GM19324 (cell line): ENCODE measurements around the gene PODN.

Experiments used
- ATAC-seq: cut with Tn5 transposase; IDR thresholded peaks from one replicate; pipeline ENCODE4 v1.9.1; 2021; ENCODE audit warnings: mild to moderate bottlenecking, moderate library complexity; ENCODE audit not compliant: unreplicated experiment, low FRiP score

The PODN gene

DNA sequence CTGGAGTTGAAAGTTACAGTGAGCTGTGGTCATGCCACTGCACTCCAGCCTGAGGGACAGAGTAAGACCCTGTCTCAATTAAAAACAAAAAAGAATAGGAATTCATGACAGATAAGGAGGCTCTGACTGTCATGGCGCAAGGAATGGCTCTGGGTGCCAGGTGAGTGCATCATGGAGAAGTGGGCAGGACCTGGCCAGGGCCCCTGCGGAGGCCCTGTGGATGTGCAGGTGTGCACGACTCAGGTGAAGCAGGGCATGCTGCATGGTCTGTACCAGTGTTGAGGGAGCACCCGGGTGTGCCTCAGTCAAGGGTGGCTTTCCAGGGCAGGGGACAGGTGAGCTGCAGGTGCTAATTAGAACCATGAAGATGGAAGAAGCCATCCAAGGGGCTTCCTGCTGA is 66.4 kb downstream of the PODN start:
- no peak for ATAC-seq

DNA sequence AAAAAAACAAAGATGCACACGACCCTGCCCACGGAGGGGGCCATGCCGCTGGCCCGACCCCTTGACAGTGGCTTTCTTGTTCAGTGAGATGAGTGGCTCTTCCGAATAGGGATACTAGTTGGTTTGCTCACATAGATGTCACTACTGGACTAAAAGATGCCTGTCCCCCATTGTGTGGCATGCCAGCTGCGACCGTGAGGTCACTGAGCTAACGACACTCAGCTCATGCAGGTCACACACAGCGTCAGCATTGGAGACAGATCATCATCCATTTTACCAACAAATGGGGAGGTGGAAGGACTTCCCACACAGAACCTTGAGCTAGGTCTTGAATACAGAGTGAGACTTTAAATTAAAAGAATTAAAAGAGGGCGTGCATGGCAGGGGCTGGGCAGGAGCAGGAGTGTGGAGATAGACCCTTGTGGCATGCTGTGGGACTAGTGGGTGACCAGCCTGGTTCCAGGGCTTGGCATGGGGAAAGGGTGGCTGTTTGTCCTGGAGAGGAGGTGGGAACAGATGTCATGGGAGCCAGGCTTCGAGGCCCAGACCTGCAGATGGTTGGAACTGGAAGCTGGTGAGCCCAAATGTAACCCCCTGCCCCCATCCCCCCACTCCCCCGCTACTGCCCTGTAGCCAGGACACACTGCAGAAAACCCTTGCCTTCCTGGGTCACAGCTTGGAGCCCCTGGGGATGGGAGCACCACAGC is 68.0 kb downstream of the PODN start:
- no peak for ATAC-seq

- no peak for ATAC-seq
Measured at GRCh38 chr1:53130598-53130877, 68.5 kb downstream of the PODN start.

GRCh38 chr1:53130878-53131589 is 69.0 kb downstream of the PODN start:
- ATAC-seq, result no peak

- no peak for ATAC-seq
Measured at GRCh38 chr1:53131590-53131938, 69.6 kb downstream of the PODN start.

- ATAC-seq, result no peak
Measured at GRCh38 chr1:53132176-53132575, 70.2 kb downstream of the PODN start.

DNA sequence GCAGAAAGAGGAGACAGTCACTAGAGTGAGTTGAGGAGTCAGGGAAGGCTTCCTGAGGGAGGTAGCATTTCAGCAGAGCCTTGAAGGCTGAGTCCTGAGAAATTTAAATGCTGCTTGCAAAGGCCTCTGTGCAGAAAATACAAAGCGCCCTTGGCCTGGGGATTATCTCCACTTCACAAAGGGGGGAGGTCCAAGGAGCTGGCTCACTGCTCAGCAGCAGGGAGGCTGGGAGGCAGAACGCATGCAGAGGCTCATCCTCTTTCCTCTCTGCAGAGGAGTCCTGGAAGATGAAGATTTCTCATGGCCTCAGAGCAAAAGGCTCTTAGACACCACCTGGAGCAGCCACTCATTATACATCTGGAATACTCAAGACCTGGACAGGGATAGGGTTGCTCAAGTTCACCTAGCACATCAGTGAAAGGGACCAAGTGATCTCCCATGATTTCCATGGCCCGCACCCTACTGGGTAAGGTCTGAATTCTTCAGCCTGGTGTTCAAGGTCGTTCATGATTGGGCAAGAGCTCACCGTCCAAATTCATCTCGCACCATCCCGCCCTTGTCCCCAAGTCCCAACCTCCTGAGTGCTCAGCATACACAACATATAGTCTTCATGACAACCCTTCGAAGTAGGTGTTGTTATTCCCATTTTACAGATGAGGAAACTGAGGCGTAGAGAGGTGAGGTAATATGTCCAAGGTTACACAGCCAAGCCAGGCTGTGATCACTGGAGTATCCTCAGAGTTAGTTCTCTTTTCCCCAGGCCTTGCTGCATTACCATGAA is 71.4 kb downstream of the PODN start:
- ATAC-seq, result no peak

DNA sequence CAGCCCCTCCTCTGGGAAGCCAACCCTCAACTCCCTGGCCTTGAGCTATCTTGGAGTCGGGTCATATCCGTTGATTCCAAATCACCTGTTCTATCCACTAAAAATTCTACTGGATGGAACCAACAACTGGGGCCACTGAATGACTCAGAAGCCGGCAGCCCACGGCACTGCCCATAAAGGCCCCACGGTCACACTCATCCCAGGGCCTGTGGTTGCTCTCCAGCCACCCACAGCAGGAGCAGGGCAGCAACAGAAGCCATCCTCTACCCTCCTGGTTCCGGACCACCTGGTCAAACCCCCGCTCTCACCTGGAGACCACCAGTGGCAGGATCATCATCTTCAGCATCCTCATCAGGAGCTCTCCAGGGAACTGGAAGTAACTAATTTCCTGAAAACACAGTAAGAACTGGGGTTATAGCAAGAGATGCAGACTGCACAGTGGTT is 72.1 kb downstream of the PODN start:
- no peak for ATAC-seq
